Right hindlimb (tissue), 1 donor: ENCODE results near the gene ODF2.
A peak's percentile ranks its signal among the peaks of the same experiment; 100 is the strongest.
"Not testable (repeated sequence)": the region's sequence is repeated elsewhere in the genome, so short reads cannot be mapped to it uniquely, and the experiment has no call there.

Experiments used
- DNase-seq: peaks from one replicate; pipeline ENCODE4 v3.0.0-alpha.2; 2018

The ODF2 gene

DNA sequence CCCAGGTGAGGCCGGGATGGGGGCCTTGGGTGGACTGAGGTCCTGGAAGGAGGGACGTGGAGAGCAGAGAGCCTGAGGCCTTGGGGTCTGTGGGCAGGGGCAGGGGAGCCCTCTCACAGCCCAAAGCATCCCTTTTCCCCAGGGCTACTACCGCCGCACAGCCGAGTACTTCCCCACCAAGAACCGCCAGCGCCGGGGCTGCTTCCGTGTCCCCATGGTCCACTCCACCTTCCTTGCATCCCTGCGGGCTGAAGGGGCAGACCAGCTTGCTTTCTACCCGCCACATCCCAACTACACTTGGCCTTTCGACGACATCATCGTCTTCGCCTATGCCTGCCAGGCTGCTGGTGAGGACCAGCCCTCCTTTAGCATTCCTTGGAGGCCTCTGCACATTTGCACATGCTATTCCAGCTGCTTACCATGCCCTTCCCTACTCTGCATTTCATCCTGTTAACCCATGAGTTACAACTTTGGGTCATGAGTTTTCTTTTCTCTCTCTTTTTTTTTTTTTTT is 31.5 kb upstream of the ODF2 start:
- no peak for DNase-seq

DNA sequence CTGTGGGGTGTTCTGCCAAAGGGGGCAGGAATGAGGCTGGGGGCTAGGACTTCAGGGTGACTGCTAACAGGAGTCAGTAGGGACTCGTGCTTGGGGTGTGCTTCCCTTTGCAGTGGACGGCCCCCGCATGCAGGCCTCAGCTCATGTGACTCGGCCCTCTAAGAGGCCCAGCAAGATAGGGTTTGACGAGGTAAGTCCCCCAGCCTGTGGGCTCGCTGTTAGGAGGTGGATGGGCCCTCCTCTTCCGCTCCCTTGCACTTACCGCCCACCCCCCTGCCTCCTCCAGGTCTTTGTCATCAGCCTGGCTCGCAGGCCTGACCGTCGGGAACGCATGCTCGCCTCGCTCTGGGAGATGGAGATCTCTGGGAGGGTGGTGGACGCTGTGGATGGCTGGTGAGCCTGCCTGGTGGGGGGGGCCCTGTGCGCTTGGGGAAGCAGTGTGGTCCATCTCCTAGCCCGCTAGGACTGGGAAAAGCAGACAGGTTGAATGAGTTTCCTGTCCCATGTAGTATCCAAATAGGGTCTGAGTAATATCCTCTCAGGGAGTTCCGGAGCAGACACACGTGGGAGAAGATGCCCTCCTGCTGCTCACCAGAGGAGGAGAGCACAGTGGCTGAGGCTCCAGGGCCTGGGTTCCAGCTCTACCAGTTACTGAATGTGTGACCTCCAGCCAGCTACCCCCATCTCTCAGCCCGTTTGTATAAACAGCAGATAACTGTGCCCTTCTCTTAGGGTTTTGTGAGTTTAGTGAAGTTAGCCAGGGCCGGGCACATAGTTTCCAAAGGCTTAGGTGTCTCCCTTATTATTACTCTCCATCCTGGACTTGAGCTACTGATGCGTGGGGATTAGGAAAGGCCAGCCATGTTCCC is 26.9 kb upstream of the ODF2 start:
- no peak for DNase-seq

DNA sequence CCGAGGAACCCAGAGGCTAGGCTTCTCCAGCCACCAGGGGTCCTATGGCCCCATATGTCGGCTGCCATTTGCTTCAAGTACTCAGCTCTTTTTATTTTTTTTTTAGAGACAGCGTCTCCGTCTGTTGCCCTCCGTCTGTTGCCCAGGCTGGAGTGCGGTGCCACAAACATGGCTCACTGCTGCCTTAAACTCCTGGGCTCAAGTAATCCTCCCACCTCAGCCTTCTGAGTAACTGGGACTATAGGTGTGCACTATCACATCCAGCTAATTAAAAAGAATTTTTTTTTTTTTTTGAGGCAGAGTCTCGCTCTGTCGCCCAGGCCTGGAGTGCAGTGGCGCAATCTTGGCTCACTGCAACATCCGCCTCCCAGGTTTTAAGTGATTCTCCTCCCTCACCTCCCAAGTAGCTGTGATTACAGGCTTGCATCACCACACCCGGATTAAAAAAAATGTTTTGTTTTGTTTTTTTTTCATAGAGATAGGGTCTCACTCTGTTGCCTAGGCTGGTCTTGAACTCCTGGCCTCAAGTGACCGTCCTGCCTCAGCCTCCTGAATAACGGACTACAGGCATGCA is 26.2 kb upstream of the ODF2 start:
- no peak for DNase-seq

DNA sequence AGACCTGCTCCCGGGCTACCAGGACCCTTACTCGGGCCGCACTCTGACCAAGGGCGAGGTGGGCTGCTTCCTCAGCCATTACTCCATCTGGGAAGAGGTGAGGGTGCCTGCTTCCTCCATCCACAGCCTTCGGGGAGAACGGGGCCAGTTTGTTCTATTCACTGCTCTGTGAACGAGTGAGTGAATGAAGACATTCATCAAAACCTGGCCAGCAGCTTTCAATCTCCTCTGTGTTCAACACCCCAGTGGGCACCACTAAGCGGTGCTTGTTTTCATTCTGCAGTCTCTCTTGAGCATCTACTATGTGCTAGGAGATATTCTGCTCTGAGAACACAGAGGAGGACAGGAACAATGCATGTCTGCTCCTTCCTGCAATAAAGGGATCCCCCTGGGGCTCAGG is 24.6 kb upstream of the ODF2 start:
- no peak for DNase-seq

DNA sequence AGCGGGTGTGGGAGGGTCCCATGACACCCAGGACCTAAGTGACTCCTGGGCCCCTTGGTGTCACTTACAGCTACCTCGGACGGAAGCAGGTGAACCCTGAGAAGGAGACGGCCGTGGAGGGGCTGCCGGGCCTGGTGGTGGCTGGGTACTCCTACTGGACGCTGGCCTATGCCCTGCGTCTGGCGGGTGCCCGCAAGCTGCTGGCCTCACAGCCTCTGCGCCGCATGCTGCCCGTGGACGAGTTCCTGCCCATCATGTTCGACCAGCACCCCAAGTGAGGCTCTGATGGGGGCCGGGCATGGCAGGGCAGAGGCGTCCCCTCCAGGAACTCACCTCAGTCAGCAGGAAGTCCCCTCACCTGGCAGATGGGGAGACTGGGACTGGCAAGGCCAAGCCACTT is 21.5 kb upstream of the ODF2 start:
- DNase-seq = no peak

DNA sequence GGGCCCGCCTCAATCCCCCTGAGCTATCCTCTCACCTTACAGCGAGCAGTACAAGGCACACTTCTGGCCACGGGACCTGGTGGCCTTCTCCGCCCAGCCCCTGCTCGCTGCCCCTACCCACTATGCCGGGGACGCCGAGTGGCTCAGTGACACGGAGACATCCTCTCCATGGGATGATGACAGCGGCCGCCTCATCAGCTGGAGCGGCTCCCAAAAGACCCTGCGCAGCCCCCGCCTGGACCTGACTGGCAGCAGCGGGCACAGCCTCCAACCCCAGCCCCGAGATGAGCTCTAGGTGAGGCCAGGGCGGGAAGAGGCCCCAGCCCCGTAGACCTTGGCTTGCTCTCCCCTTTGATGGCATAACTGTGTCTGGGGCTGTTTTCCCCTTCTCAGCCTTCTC is 20.2 kb upstream of the ODF2 start:
- DNase-seq = no peak

DNA sequence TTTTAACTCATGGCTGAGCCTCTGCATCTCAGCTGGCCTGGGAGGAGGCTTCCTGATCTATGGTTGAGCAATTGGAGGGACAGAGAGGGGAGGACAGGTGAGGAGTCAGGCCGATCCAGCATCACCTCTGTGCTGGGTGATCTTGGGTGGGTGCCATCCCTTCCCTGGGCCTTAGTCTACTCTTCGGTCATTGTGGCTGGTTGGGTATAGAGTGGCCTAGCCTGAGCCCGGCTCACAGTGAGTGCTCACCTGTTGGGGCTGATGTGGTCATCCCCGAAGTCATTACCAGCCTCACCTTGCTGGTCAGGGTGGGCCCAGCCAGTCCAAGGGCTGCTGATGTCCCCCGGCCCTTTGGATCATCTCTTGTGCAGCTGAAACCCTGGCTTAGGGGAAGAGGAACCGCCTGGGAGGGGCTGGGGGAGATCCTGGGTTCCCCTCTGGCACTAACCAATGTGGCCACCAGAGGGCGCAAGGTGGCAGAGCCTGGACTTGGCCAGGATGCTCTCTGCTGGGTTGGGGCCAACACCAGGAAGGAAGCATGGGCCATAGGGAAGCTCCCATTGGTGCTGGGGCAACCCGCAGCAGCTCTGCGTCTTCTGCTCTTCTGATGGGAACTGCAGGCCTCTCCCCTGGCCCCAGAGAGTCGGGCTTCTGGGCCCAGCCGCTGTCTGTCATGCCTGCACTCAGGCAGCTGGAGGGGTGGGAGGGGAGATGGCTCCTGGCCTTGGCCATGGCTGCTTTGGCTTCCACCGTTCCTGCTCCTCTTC is 17.3 kb upstream of the ODF2 start:
- peak; percentile 88 for DNase-seq

DNA sequence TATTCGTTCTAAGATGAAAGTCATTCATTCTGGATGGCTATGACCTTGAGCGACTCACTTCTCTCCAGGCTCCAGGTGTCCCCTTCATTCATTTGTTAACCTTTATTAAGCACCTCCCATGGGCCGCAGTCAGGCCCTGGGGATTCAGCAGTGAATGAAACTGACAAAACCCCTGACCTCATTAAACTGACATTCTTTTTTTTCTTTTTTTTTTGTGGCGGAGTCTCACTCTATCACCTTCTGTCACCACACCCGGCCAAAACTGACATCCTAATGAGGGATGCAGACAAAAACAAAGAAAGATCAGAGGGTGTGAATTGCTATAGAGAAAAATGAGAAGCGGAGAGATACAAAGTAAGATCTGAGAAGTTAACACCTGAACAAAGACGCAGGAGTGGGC is 16.5 kb upstream of the ODF2 start:
- DNase-seq = no peak

DNA sequence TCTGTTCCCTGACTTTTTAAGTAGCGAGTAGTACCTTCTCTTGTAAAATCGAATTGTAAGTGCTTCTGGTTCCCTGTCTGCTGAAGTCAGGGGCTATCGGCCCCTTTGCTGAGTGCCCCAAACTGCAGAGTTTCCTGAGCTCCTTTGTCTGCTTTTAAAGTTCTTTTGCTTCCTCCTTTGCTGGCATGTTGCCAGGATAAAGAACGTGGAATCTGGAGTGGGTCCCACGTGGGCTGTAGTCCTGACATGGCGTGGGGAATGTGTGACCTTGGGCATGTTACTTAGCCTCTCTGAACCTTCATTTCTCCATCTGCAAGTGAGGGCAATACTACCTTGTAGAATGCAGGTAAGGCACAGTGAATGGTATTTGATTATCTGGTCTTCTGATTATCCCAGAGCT is 13.7 kb upstream of the ODF2 start:
- DNase-seq = no peak

DNA sequence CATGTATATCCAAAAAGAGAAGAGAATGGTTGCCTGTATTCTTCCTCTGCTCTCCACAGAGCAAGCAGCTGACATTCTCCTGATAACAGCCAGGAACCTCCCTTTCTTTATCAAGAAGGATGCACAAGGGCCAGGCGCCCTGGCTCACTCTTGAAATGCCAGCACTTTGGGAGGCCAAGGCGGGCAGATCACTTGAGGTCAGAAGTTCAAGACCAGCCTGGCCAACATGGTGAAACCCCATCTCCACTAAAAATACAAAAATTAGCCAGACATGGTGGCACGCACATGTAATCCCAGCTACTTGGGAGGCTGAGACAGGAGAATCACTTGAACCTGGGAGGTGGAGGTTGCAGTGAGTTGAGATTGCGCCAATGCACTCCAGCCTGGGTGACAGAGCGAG is 9.3 kb upstream of the ODF2 start:
- DNase-seq = not testable (repeated sequence)

DNA sequence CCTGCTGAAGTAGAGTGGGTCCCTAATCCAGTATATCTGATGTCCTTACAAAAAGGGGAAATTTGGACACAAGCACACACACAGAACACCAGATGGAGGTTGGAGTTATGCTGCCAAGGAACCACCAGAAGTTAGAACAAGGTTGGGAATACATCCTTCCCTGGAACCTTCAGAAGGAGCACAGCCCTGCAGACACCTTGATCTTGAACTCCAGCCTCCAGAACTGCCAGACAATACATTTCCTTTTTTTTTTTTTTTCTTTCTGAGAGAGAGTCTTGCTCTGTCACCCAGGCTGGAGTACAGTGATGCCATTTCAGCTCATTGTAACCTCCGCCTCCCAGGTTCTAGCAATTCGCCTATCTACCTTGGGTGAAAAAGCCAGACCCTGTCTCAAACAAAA is 7.1 kb upstream of the ODF2 start:
- no peak for DNase-seq

DNA sequence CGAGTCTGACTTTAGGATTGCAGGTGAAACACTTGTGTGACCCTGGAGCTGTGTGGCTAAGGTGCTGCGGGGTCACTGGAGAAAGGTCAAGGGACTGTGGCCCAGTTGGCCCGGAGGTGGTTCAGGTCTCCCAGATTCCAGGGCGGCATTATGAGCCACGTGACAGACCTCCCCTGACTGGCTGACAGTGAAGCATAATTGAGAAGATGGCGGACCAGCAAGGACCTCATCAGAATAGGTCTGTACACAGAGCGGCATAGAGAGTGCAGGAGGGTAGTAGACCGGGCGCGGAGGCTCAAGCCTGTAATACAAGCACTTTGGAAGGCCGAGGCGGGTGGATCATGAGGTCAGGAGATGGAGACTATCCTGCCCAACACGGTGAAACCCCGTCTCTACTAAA is 815 bp upstream of the ODF2 start:
- no peak for DNase-seq

DNA sequence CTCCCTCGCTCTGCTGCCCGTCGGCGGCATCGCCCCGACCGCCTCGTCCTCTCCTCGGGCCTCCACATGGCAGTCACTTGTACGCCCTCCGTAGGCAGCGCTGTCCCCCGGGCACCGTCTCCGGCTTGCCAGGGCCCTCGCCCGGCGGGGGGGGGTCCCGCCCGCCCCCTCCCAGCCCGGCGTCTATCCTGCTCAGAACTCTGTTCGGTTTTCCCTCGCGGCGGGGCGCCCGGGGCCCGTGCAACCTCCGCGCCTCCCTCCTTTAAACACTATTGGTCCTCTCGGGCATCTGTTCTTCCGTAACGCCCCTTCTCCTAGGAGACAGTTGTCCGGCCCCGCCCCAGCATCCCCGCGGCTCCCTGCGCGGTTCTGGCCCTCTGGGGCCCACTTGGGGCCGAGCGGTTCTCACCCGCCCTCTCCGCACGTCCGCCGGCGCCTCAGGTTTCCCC is 831 bp downstream of the ODF2 start:
- DNase-seq = peak; percentile 77

DNA sequence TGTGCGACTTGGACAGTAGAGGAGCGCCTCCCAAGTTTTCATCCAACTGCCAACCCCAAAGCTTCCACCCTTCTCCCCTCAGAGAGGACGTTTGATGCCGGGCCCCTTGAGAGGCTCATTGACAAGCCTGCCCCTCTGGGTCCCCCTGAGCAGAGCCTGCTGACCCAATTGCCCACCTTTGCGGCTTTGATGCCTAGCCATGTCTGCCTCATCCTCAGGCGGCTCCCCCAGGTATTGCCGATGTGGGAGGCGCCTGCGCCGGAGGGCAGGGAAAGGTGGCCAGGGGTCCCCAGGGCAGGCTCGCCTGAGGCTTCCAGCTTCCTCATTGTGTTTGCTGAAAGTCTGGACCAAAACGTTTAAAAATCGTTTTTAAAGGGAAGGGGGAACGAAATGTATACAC is 1.4 kb downstream of the ODF2 start:
- DNase-seq = no peak

DNA sequence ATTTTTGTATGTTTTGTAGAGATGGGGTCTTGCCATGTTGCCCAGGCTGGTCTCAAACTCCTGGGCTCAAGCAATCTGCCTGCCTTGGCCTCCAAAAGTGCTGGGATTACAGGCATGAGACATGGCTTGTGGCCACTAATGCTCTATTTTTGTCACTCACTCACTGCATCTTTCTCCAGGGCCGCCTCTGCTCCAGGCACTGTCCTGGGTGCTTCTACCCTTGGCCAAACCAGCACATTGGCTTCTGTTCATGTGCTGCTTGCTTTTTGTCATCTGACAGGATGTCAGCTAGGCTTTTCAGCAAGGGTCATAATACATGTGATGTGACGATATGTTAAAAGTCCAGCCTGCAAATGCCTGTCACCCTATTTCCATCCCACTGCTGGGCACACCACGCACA is 3.2 kb downstream of the ODF2 start:
- DNase-seq = no peak

DNA sequence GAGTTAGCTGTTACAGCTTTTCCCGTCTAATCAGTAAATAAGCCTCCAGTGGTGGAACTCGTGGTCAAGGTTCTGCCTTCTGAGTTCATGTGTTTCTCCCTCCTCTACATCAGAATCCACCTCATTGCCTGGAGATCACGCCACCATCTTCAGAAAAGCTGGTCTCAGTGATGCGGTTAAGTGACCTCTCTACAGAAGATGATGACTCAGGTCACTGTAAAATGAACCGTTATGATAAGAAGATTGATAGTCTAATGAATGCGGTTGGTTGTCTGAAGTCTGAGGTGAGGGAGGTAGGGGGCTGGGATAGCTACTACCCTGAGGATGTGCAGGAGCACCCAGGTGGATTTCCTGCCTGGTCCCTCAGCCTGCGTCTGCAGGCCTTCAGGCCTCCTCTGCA is 13.3 kb downstream of the ODF2 start:
- DNase-seq = no peak

DNA sequence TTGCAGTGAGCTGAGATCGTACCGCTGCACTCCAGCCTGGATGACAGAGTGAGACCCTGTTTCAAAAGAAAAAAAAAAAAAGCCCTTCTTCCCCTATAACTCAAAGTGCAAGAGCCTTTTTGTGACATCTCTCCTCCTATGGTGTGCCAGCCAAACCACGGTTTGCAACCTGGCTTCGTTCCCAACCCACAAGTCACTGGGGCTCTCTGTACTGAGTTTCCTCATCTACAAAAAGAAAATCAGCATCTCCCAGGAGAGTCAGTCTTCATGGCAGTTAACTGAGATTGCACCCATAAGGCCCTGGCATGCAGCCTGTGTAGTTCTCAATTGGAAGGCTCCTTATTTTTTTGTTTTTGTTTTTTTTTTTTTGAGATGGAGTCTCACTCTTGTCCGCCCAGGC is 14.8 kb downstream of the ODF2 start:
- peak; percentile 39 for DNase-seq

DNA sequence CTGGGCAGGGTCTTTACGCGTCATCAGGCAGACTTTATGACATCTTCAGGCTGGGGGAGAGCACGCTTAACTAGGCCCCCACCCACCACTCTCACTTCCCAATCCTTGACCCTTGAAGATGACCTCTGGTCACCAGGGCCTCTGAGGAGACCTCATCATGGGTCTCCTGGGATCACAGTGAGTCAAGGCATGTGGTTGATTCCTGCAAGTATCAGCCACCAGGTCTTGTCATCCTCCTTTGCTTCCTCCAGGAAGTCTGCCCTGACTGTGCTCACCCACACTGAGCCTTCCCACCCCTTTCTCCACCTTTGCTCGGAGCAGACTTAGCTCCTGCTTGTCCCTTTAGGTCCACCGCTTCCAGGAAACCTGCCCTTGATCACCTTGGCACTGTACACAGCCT is 17.3 kb downstream of the ODF2 start:
- DNase-seq = no peak

DNA sequence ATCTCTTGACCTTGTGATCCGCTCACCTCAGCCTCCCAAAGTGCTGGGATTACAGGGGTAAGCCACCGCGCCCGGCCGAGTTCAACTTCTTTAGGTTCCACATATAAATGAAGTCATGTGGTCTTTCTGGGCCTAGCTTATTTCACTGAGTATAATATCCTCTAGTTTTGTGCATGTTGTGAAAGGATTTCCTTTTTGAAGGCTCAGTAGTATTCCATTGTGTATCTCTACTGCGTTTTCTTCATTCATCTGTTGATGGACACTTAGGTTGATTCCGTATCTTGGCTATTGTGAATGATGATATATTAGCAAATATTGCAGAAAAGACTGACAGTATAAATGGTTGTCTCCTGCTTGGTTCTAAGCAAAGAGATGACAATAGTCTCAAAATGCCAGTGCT is 20.1 kb downstream of the ODF2 start:
- DNase-seq = no peak

DNA sequence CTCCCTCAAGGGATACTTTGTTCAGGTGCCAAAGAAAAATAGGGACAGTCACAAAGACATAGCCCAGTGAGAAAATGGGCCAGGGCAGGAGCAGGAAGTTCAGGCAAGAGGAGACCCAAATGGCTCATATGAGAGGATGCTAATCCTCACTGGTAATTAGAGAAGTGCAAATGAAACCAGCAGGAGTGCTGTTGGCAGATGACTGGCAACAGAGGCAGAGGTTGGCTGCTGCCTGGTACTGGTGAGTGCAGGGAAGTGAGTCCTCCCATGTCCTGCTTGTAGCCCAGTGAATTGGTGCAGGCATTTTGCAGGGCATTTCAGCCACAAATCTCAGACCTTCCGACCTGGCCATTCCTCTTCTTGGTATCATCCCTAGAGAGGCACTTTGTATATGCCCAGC is 23.5 kb downstream of the ODF2 start:
- no peak for DNase-seq

DNA sequence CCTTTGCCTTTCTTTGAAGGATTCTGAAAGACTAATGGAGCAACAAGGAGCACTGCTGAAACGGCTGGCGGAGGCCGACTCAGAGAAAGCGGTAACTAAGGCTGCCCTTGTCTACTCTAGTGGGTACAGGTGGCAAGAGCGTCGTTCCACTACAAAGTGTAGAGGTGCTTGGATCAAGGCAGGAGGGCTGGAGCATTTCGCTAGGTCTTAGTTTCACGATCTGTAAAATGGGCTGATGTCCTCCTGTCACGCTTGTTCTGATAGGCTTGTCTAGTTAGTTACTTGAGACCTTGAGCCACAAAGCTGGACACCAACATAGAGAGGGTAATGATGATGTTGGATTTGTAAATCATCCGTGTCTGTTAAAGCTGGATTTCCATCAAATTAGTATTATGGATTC is 25.8 kb downstream of the ODF2 start:
- no peak for DNase-seq

DNA sequence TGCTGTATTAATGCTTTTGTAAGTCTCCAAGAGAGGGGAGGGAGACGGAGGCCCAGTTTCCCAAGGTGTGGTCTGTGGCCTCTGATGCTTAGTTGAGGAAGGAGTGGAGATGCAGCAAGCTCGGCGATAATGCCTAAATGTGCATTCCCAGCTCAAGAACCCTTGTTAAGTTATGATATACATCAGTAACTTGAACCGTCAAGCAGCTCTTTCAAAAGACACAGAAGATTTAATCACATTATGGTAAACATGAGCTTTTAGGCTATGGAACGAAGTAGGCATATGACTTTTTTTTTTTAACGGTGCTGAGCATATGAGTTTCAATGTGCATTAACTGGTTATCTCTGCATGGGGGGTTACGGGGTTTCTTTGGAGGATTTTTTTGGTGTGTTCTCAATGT is 26.4 kb downstream of the ODF2 start:
- no peak for DNase-seq

DNA sequence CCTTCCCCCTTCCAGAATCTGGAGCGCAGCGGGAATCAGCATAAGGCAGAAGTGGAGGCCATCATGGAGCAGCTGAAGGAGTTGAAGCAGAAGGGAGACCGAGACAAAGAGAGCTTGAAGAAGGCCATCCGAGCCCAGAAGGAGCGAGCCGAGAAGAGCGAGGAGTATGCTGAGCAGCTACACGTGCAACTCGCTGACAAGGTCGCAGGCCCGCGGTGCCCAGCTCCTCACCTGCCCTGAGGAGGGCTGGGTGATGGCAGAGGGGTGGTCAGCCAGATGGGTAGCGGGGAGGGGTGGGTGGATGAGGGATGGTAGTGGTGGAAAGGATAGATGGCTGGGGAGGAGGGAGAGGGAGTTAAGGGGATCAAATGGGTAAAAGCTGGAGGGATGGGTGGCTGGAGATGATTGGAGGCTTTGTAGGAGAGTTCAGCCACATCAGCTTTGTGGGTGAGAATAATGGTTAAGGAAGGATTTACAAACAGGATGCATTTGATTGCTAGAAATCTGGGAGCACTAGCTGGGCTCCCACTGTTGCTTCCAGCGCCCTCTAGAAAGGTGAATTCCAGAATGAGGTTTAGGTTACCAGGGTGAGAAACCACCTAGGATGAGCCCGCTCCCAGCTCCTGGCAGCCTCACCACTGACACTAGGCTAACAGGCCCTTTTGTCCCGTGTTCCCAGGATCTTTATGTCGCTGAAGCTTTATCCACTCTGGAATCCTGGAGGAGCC is 29.0 kb downstream of the ODF2 start:
- no peak for DNase-seq
